ENCODE measurements around the gene TNS3. TPM values are rescaled to one million over a fixed set of nuclear protein-coding genes. Genes with fewer than 3 reads are reported as not detected.

Gene TNS3
- total RNA-seq, 1 experiment from 2014 or later = 533 TPM

GRCh38 chr7:47303695-47304453, 278.0 kb downstream of the TNS3 start:
- no peaks in the 10 kb centered on the region for H3K27me3 ChIP-seq (ENCODE audit: control insufficient read depth, insufficient read depth, low read length)
- no peak overlapping the region for H3K4me3 ChIP-seq (ENCODE audit: low read depth in 2 of 2, low read length in 2 of 2)
- CTCF ChIA-PET = no interaction called here
- intact Hi-C loops (cut with micrococcal nuclease; ENCODE audit: unreplicated experiment) = no loop called here
- H3K4me1 ChIP-seq (ENCODE audit: control insufficient read depth, insufficient read depth, low read length) = peaks cover 9% of the 10 kb centered on the region
- H3K36me3 ChIP-seq (ENCODE audit: control insufficient read depth, insufficient read depth, low read length) = peaks cover 57% of the 10 kb centered on the region
- no peak overlapping the region for H3K27ac ChIP-seq (ENCODE audit: low read length)
- BruUV-seq (replicated peaks) = no TSS peak
- DNase-seq (ENCODE audit: low read depth, low spot score) (no peak), ATAC-seq (peak; percentile 20; the same call in 1 of the 2 replicates)
- in situ Hi-C loops (cut with HindIII; ENCODE audit: low pct_unique_long_range_greater_than_20kb, low sequenced_read_pairs) = no loop called here
- POLR2A ChIA-PET = no interaction called here
- TF ChIP-seq POLR2AphosphoS5 (IDR thresholded peaks at IDR 0.05; ENCODE audit: low read depth, low read length) (peak; percentile 40; the same call in 1 of the 2 replicates), SIN3A (IDR thresholded peaks at IDR 0.05; ENCODE audit: borderline replicate concordance, insufficient read depth, low read depth, low read length) (no peak)
- no peaks in the 10 kb centered on the region for H3K9me3 ChIP-seq (ENCODE audit: control insufficient read depth, insufficient read depth, low read depth, low read length)

- BruUV-seq (replicated peaks) = no TSS peak
These were observed 278.8 kb downstream of the TNS3 start for GRCh38 chr7:47303014-47303694.

GRCh38 chr7:47302560-47302959, 279.4 kb downstream of the TNS3 start:
- DNase-seq (ENCODE audit: low read depth, low spot score) (no peak), ATAC-seq (no peak)
- H3K4me3 ChIP-seq (ENCODE audit: low read depth in 2 of 2, low read length in 2 of 2) = no peak overlapping the region
- H3K4me1 ChIP-seq (ENCODE audit: control insufficient read depth, insufficient read depth, low read length) = peaks cover 9% of the 10 kb centered on the region
- ChIA-PET CTCF (no interaction called here), POLR2A (no interaction called here)
- no peaks in the 10 kb centered on the region for H3K9me3 ChIP-seq (ENCODE audit: control insufficient read depth, insufficient read depth, low read depth, low read length)
- no peak for TF ChIP-seq REST (IDR thresholded peaks at IDR 0.05; ENCODE audit: insufficient read depth in 1 of 2, low read depth in 2 of 2, low read length in 1 of 2)
- TF ChIP-seq CTCF (IDR thresholded peaks at IDR 0.05) = no peak
- TF ChIP-seq SIN3A (IDR thresholded peaks at IDR 0.05; ENCODE audit: borderline replicate concordance, insufficient read depth, low read depth, low read length) = no peak
- TF ChIP-seq POLR2AphosphoS5 (IDR thresholded peaks at IDR 0.05; ENCODE audit: low read depth, low read length) = no peak
- TF ChIP-seq TCF7L2 (IDR thresholded peaks at IDR 0.05; ENCODE audit: low read depth, low read length) = no peak
- in situ Hi-C loops (cut with HindIII; ENCODE audit: low pct_unique_long_range_greater_than_20kb, low sequenced_read_pairs) = no loop called here
- H3K36me3 ChIP-seq (ENCODE audit: control insufficient read depth, insufficient read depth, low read length) = peaks cover 59% of the 10 kb centered on the region
- intact Hi-C loops (cut with micrococcal nuclease; ENCODE audit: unreplicated experiment) = no loop called here
- no TSS peak for BruUV-seq (replicated peaks)
- H3K27ac ChIP-seq (ENCODE audit: low read length) = peak overlapping the region; percentile 35; the same call in 1 of the 2 replicates
- H3K27me3 ChIP-seq (ENCODE audit: control insufficient read depth, insufficient read depth, low read length) = no peaks in the 10 kb centered on the region

More at GRCh38 chr7:47303014-47303694, 278.8 kb downstream of the TNS3 start:
- POLR2A ChIA-PET = no interaction called here
- Histone ChIP-seq H3K36me3 (ENCODE audit: control insufficient read depth, insufficient read depth, low read length) (peaks cover 62% of the 10 kb centered on the region), H3K9me3 (ENCODE audit: control insufficient read depth, insufficient read depth, low read depth, low read length) (no peaks in the 10 kb centered on the region), H3K27ac (ENCODE audit: low read length) (no peak overlapping the region; the same call in 1 of the 2 replicates), H3K4me1 (ENCODE audit: control insufficient read depth, insufficient read depth, low read length) (peaks cover 9% of the 10 kb centered on the region), H3K27me3 (ENCODE audit: control insufficient read depth, insufficient read depth, low read length) (no peaks in the 10 kb centered on the region), H3K4me3 (ENCODE audit: low read depth in 2 of 2, low read length in 2 of 2) (no peak overlapping the region)
- TF ChIP-seq POLR2AphosphoS5 (IDR thresholded peaks at IDR 0.05; ENCODE audit: low read depth, low read length) (peak; percentile 69; the same call in 1 of the 2 replicates), REST (IDR thresholded peaks at IDR 0.05; ENCODE audit: insufficient read depth in 1 of 2, low read depth in 2 of 2, low read length in 1 of 2) (no peak)
- intact Hi-C loops (cut with micrococcal nuclease; ENCODE audit: unreplicated experiment) = no loop called here
- CTCF ChIA-PET = no interaction called here
- peak; percentile 26 for ATAC-seq
- in situ Hi-C loops (cut with HindIII; ENCODE audit: low pct_unique_long_range_greater_than_20kb, low sequenced_read_pairs) = no loop called here
- DNase-seq (ENCODE audit: low read depth, low spot score) = no peak
